Coronary artery (tissue), 2 donors: ENCODE data around the gene MED22.

ENCODE experiments used
- DNase-seq: peaks from one replicate; pipeline ENCODE4 v3.0.0-alpha.2; 2017; ENCODE audit warnings: low spot score
- H3K27ac ChIP-seq, 2 donors: fragments of 200-600 bp; sonication (generic); one replicate each; pipeline ENCODE4 v1.5.1; 2016 to 2019
- H3K4me3 ChIP-seq: fragments of 200-600 bp; sonication (generic); 2 replicates; pipeline ENCODE4 v1.5.1; 2016; ENCODE audit warnings: mild to moderate bottlenecking, moderate library complexity
- CTCF ChIP-seq: fragments of 200-600 bp; sonication (generic); IDR thresholded peaks from one replicate; pipeline ENCODE4 v1.5.1; 2019; ENCODE audit warnings: antibody characterized with exemption

MED22 gene

DNA sequence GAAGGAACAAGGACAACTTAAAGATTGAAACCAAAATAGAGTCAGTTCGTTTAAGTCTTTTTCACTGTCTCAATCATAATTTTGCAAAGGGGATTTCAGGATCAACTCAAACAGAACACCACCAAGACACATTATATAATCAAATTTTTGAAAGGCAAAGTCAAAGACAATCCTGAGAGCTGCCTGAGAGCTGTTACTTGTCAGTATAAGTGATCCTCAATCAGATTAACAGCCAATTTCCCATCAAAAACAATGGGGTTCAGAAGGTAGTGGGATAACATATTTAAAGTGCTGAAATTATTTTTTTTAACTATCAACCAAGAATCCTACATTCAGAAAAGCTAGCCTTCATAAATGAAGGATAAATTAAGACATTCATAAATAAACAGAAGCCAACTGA lies 53.7 kb downstream of the MED22 start:
- Histone ChIP-seq H3K4me3 (no peak overlapping the region), H3K27ac (no peak overlapping the region)
- TF ChIP-seq CTCF: no peak
- no peak for DNase-seq

DNA sequence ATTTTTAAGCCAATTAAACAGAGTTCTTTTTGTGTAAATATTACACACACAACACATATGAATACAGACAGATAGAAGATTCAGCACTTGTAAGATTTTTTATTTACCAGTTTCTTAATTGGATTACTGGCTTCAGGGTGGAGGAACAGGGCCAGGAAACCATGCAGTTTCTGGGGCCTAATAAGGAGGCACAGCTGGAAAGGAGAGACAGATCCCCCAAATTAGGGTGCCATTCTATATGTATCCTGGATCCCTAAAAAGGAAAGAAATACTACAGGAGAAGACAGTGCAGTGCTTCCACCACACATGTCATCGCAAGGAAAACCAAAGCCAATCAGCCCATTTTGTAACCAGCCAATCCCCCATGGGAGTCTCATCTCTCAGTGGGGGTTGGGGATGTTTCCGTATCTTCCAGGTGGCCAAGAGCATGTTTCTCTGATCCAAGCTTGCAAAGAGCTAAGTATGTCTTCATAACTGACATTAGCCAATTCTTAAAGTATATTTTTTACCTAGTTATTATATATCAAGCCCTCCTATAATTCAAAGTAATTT lies 57.1 kb downstream of the MED22 start:
- DNase-seq: no peak
- Histone ChIP-seq H3K27ac (no peak overlapping the region), H3K4me3 (no peak overlapping the region)
- no peak for TF ChIP-seq CTCF
